RPMI7951 (cell line): ENCODE measurements around the gene MAGEH1. TPM values are rescaled to one million over a fixed set of nuclear protein-coding genes. Genes with fewer than 3 reads are reported as not detected.

Experiments used
- DNase-seq: peaks from one replicate; pipeline ENCODE4 v3.0.0-alpha.2; 2012; ENCODE audit warnings: low read depth
- total RNA-seq: library from RNA; depleted of rRNA; stranded (reverse); fragments of >200 nt; shearing (Covaris generic); gene quantifications from 2 replicates; pipeline ENCODE4 v1.2.3, GENCODE V29; 2014; rRNA removed

Gene MAGEH1
- total RNA-seq, 1 experiment from 2014 or later = 39.5 TPM

GRCh38 chrX:55490121-55490520 is 38.2 kb downstream of the MAGEH1 start:
- no peak for DNase-seq

GRCh38 chrX:55490974-55491373 is 39.0 kb downstream of the MAGEH1 start:
- DNase-seq = no peak

Other genes starting within 250 kb of the MAGEH1 start
- gene PAGE5, start 231.8 kb upstream of the MAGEH1 start, total RNA-seq = 41.0 and 56.8 TPM in 2 replicates
- gene PAGE3, start 187.2 kb upstream of the MAGEH1 start, total RNA-seq = not detected in 2 replicates
- 0.49 and 1.1 TPM in 2 replicates for gene USP51, start 37.7 kb downstream of the MAGEH1 start, total RNA-seq
- 1.2 and 2.0 TPM in 2 replicates for gene FOXR2, start 171.3 kb downstream of the MAGEH1 start, total RNA-seq